HepG2 (cell line): ENCODE results near the gene CDC6. TPM values are rescaled to one million over a fixed set of nuclear protein-coding genes. Genes with fewer than 3 reads are reported as not detected.

ENCODE experiments used
- ATAC-seq: fragments of 200-7000 bp; cut with Tn5 transposase; 3 replicates; pipeline ENCODE4 v1.9.1; 2020; ENCODE audit warnings: mild to moderate bottlenecking, moderate library complexity
- BruUV-seq: library from RNA; stranded (reverse); fragments of 400-500 nt; replicated peaks from 2 replicates; lab custom pipeline; 2021; lab: Mats Ljungman, UMichigan
- CTCF ChIA-PET: fragments of 300-600 bp; formaldehyde crosslinking; extraction: SDS; loops from one replicate; lab custom pipeline; 2021; ENCODE audit warnings: low total read pairs, inconsistent platforms, low intra/inter-chr PET ratio; lab: Yijun Ruan, JAX
- POLR2A ChIA-PET: fragments of 350-600 bp; sonication (Branson Sonifier 250); formaldehyde crosslinking; loops from one replicate; lab custom pipeline; 2020; ENCODE audit warnings: antibody characterized with exemption, inconsistent platforms; lab: Yijun Ruan, JAX
- DNase-seq: peaks from one replicate; pipeline ENCODE4 v3.0.0-alpha.2; 2015; ENCODE audit warnings: low spot score
- FAIRE-seq: peaks from 3 replicates; lab custom pipeline; 2011; peaks lifted over from hg19 to GRCh38; lab: Jason Lieb, UNC
- H2AFZ ChIP-seq: one replicate; pipeline ENCODE4 v1.6.1; 2011; ENCODE audit warnings: low read length, inconsistent platforms
- H3K27ac ChIP-seq: fragments of 300-600 bp; 3 replicates; pipeline ENCODE4 v1.8.0; 2011; ENCODE audit warnings: mixed run types, mild to moderate bottlenecking, mixed read lengths, low read length, inconsistent platforms; ENCODE audit not compliant: insufficient read depth; ENCODE audit errors: extremely low read length
- H3K27me3 ChIP-seq, 2 experiments: fragments of 200-600 bp in 1 of 2; 2 replicates in 1 of 2; 3 replicates in 1 of 2; pipeline versions ENCODE4 v1.6.0 to v1.8.0; 2011; ENCODE audit warnings: low read length in 2 of 2, mild to moderate bottlenecking in 2 of 2, moderate library complexity in 2 of 2, inconsistent platforms in 1 of 2; ENCODE audit not compliant: insufficient read depth in 2 of 2, control insufficient read depth in 1 of 2
- H3K36me3 ChIP-seq, 2 experiments: fragments of 200-600 bp in 1 of 2; replicated peaks in 1 of 2; 2 replicates in 1 of 2; 3 replicates in 1 of 2; pipeline versions ENCODE4 v1.5.1 to v1.8.0; 2011; ENCODE audit warnings: low read length in 2 of 2, inconsistent platforms in 1 of 2; ENCODE audit not compliant: insufficient read depth in 2 of 2, control insufficient read depth in 1 of 2
- H3K4me1 ChIP-seq: 2 replicates; pipeline ENCODE4 v1.5.1; 2012; ENCODE audit warnings: low read length, inconsistent platforms; ENCODE audit not compliant: insufficient read depth
- H3K4me2 ChIP-seq: 2 replicates; pipeline ENCODE4 v1.6.0; 2011; ENCODE audit warnings: low read depth, low read length, inconsistent platforms
- H3K4me3 ChIP-seq, 3 experiments: fragments of 200-600 bp in 1 of 3; sonication (generic), shearing (Covaris generic) in 1 of 3; replicated peaks in 1 of 3; 2 replicates each; pipeline ENCODE4 v1.5.1; 2011 to 2016; ENCODE audit warnings: low read length in 3 of 3, inconsistent platforms in 2 of 3, low read depth in 2 of 3, mild to moderate bottlenecking in 2 of 3, control low read depth in 1 of 3, mixed read lengths in 1 of 3; ENCODE audit not compliant: insufficient read depth in 1 of 3
- H3K79me2 ChIP-seq: one replicate; pipeline ENCODE4 v1.6.1; 2011; ENCODE audit warnings: low read length, inconsistent platforms; ENCODE audit not compliant: insufficient read depth
- H3K9ac ChIP-seq: 2 replicates; pipeline ENCODE4 v1.6.0; 2011; ENCODE audit warnings: mild to moderate bottlenecking, low read depth, low read length, inconsistent platforms; ENCODE audit not compliant: insufficient read depth
- H3K9me3 ChIP-seq: 2 replicates; pipeline ENCODE4 v1.5.1; 2012; ENCODE audit warnings: mild to moderate bottlenecking, low read length
- H4K20me1 ChIP-seq: 2 replicates; pipeline ENCODE4 v1.6.0; 2011; ENCODE audit warnings: inconsistent platforms, mild to moderate bottlenecking, low read length, moderate library complexity; ENCODE audit not compliant: insufficient read depth
- GATA4 ChIP-seq: sonication (generic); IDR thresholded peaks from 2 replicates; pipeline ENCODE4 v1.6.1; 2016; ENCODE audit warnings: antibody characterized with exemption, low read depth, borderline replicate concordance
- HOXD1 ChIP-seq: sonication (generic); formaldehyde crosslinking; IDR thresholded peaks from 2 replicates; pipeline ENCODE4 v1.5.0; 2020; ENCODE audit warnings: missing genetic modification reagents
- JUN ChIP-seq: sonication (generic); formaldehyde crosslinking; IDR thresholded peaks from 2 replicates; pipeline ENCODE4 v1.4.0; 2020; ENCODE audit warnings: mild to moderate bottlenecking, missing genetic modification reagents
- KDM5B ChIP-seq: sonication (generic); formaldehyde crosslinking; IDR thresholded peaks from 2 replicates; pipeline ENCODE4 v1.4.0; 2020; ENCODE audit warnings: missing genetic modification reagents, mild to moderate bottlenecking, borderline replicate concordance
- NR2F1 ChIP-seq, 2 experiments: fragments of 450-650 bp in 1 of 2; formaldehyde crosslinking in 1 of 2; IDR thresholded peaks; 2 replicates each; pipeline versions ENCODE4 v1.5.0 to v1.6.1; 2016 to 2020; ENCODE audit warnings: mild to moderate bottlenecking in 1 of 2, missing compliant biosample characterization in 1 of 2, missing genetic modification reagents in 1 of 2, moderate library complexity in 1 of 2
- PCBP1 ChIP-seq: fragments of 200-400 bp; formaldehyde crosslinking; IDR thresholded peaks from 2 replicates; pipeline ENCODE4 v1.6.1; 2017; ENCODE audit warnings: mild to moderate bottlenecking, low read depth, low read length, borderline replicate concordance
- SKI ChIP-seq: fragments of 450-650 bp; IDR thresholded peaks from one replicate; pipeline ENCODE4 v1.6.1; 2018; ENCODE audit warnings: mild to moderate bottlenecking; ENCODE audit not compliant: partially characterized antibody
- TRIM22 ChIP-seq: fragments of 450-650 bp; IDR thresholded peaks from 2 replicates; pipeline ENCODE4 v1.6.1; 2017
- ZFAT ChIP-seq: sonication (generic); formaldehyde crosslinking; conservative IDR thresholded peaks from 2 replicates; pipeline ENCODE4 v1.8.1; 2023; ENCODE audit warnings: missing genetic modification reagents, inconsistent platforms
- ZNF691 ChIP-seq: sonication (generic); formaldehyde crosslinking; IDR thresholded peaks from 2 replicates; pipeline ENCODE4 v1.4.0; 2020; ENCODE audit warnings: missing genetic modification reagents, low read depth, mild to moderate bottlenecking, borderline replicate concordance
- ZNF772 ChIP-seq: sonication (generic); formaldehyde crosslinking; IDR thresholded peaks from 2 replicates; pipeline ENCODE4 v1.5.0; 2020; ENCODE audit warnings: mild to moderate bottlenecking, missing genetic modification reagents
- WGBS: methylation state at CpG from one replicate; pipeline ENCODE4 v1.1.6; 2017; ENCODE audit warnings: low lambda C conversion rate; 5-methylcytosine and 5-hydroxymethylcytosine counted together
- in situ Hi-C: cut with HindIII; loops from 2 replicates; pipeline ENCODE4 v1.10.0; 2017; ENCODE audit warnings: low pct_unique_long_range_greater_than_20kb; ENCODE audit not compliant: extremely low pct_ligation_motif_present
- intact Hi-C: fragments of 100-400 bp; cut with micrococcal nuclease; formaldehyde crosslinking; loops from one replicate; pipeline ENCODE4 v1.10.0; 2022; ENCODE audit not compliant: unreplicated experiment
- polyA plus RNA-seq, 8 experiments: library from polyadenylated mRNA; depleted of rRNA in 3 of 8; stranded (reverse) in 7 of 8; unstranded in 1 of 8; fragments of >200 nt; fragmentation: Illumina TruSeq in 4 of 8; extraction: Trizol in 4 of 8; gene quantifications; 2 replicates each; pipeline versions ENCODE4 v1.2.1 to v1.2.3, GENCODE V29; 2011 to 2016; ENCODE audit warnings: low read depth in 4 of 8, missing spikeins in 1 of 8, mixed read lengths in 1 of 8; ENCODE audit not compliant: insufficient read depth in 1 of 8
- total RNA-seq, 5 experiments: library from RNA; depleted of rRNA; stranded (reverse); fragments of >200 nt; fragmentation: Illumina TruSeq; extraction: Trizol; gene quantifications; 2 replicates each; pipeline ENCODE4 v1.2.3, GENCODE V29; 2016; ENCODE audit warnings: low read depth in 1 of 5
- TF ChIP-seq, protein P1 (sequence below): sonication (generic); formaldehyde crosslinking; IDR thresholded peaks from 2 replicates; pipeline ENCODE4 v1.8.0; 2022; ENCODE audit warnings: missing genetic modification reagents, low read depth, mild to moderate bottlenecking, borderline replicate concordance
- TF ChIP-seq, protein P2 (sequence below), 2 experiments: sonication (generic) in 1 of 2; formaldehyde crosslinking in 1 of 2; IDR thresholded peaks; 2 replicates each; pipeline versions ENCODE4 v1.4.0 to v1.6.1; 2016 to 2020; ENCODE audit warnings: borderline replicate concordance in 1 of 2, low read depth in 1 of 2, mild to moderate bottlenecking in 1 of 2, missing genetic modification reagents in 1 of 2

Gene CDC6
- total and polyA plus RNA-seq, 2 of the 13 experiments (the other 11 are each of a cell fraction or from before 2014, with no cell fraction given): 17.4 to 114 TPM

GRCh38 chr17:40316571-40317344 lies 29.1 kb downstream of the CDC6 start:
- intact Hi-C loops: loop anchor here (2.0 kb wide), 3 partner anchors 14 to 100 kb away; partner anchors contain the start of gene TOP2A
- no peaks in the 10 kb centered on the region; a peak in 1 of 5 replicates for H3K27me3 ChIP-seq
- FAIRE-seq: peak; percentile 53
- peak; percentile 80 for DNase-seq
- no peaks in the 10 kb centered on the region for H4K20me1 ChIP-seq
- ChIA-PET POLR2A (interaction anchor here (0.6 to 3.8 kb wide), 22 partner anchors 8 to 1372 kb away, joined by 3 to 45 read pairs (median 4); partner anchors contain the start of genes NR1D1, PSMD3, RARA and TOP2A), CTCF (interaction anchor here (1.1 kb wide), 1 partner anchor 13 kb away, joined by 3 read pairs; no protein-coding TSS in a partner anchor)
- H2AFZ ChIP-seq: peak overlapping the region; percentile 30
- in situ Hi-C loops: loop anchor here (5.0 kb wide), 2 partner anchors 36 to 101 kb away; partner anchors contain the start of gene TOP2A
- peaks cover 25% of the 10 kb centered on the region for H3K79me2 ChIP-seq
- peak overlapping the region; percentile 72 for H3K9ac ChIP-seq
- H3K4me1 ChIP-seq: peaks cover 89% of the 10 kb centered on the region
- H3K36me3 ChIP-seq: no peaks in the 10 kb centered on the region
- ATAC-seq: peak; percentile 63
- BruUV-seq: no TSS peak
- WGBS: 0% methylated on average over 24 of the region's 38 CpGs
- H3K4me2 ChIP-seq: peak overlapping the region; percentile 100
- H3K9me3 ChIP-seq: no peaks in the 10 kb centered on the region
- H3K27ac ChIP-seq: peak overlapping the region; percentile 45
- H3K4me3 ChIP-seq: peak overlapping the region; percentile 86 to 95 (median 86)
- no peak for TF ChIP-seq NR2F1 (CRISPR knock-in tag; IDR thresholded peaks at IDR 0.05)
- no peak for TF ChIP-seq GATA4
- TF ChIP-seq TRIM22: no peak
- TF ChIP-seq, protein P1, sequence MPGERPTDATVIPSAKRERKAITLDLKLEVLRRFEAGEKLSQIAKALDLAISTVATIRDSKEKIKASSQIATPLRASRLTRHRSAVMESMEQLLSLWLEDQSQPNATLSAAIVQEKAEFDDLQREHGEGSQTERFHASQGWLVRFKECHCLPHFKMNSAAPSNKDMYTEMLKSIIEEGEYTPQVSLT (CRISPR knock-in tag): no peak
- peak; percentile 77 for TF ChIP-seq SKI
- TF ChIP-seq JUN (CRISPR knock-in tag): peak; percentile 95
- TF ChIP-seq KDM5B (CRISPR knock-in tag): peak; percentile 92; the same call in 1 of the 2 replicates
- TF ChIP-seq ZFAT (CRISPR knock-in tag): no peak
- TF ChIP-seq ZNF691 (CRISPR knock-in tag): peak; percentile 75; the same call in 1 of the 2 replicates
- peak; percentile 55; the same call in 1 of the 2 replicates for TF ChIP-seq PCBP1
- TF ChIP-seq, protein P2, sequence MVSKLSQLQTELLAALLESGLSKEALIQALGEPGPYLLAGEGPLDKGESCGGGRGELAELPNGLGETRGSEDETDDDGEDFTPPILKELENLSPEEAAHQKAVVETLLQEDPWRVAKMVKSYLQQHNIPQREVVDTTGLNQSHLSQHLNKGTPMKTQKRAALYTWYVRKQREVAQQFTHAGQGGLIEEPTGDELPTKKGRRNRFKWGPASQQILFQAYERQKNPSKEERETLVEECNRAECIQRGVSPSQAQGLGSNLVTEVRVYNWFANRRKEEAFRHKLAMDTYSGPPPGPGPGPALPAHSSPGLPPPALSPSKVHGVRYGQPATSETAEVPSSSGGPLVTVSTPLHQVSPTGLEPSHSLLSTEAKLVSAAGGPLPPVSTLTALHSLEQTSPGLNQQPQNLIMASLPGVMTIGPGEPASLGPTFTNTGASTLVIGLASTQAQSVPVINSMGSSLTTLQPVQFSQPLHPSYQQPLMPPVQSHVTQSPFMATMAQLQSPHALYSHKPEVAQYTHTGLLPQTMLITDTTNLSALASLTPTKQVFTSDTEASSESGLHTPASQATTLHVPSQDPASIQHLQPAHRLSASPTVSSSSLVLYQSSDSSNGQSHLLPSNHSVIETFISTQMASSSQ (IDR thresholded peaks at IDR 0.05; ENCODE audit: low read depth): no peak
- TF ChIP-seq, protein P2 (CRISPR knock-in tag; IDR thresholded peaks at IDR 0.05; ENCODE audit: borderline replicate concordance): peak; percentile 55; the same call in 1 of the 2 replicates
- TF ChIP-seq ZNF772: peak; percentile 90; the same call in 1 of the 2 replicates
- peak; percentile 85 for TF ChIP-seq HOXD1 (CRISPR knock-in tag)
